GM12865 (cell line): ENCODE measurements around the gene INSRR.

Experiments
- DNase-seq: peaks from one replicate; pipeline ENCODE4 v3.0.0; 2010; ENCODE audit warnings: low read depth
- H3K4me3 ChIP-seq: 2 replicates; pipeline ENCODE4 v1.5.1; 2011; ENCODE audit warnings: mild to moderate bottlenecking, low read depth, low read length, control low read depth
- TF ChIP-seq, protein P1 (sequence below): IDR thresholded peaks from 2 replicates; pipeline ENCODE4 v1.5.1; 2011; ENCODE audit warnings: low read length, control low read depth, low read depth, inconsistent platforms; ENCODE audit not compliant: insufficient read depth; ENCODE audit errors: missing control alignments

INSRR gene

GRCh38 chr1:156886583-156887281 lies 27.8 kb upstream of the INSRR start:
- DNase-seq, result no peak
- no peak overlapping the region for H3K4me3 ChIP-seq
- TF ChIP-seq, protein P1, sequence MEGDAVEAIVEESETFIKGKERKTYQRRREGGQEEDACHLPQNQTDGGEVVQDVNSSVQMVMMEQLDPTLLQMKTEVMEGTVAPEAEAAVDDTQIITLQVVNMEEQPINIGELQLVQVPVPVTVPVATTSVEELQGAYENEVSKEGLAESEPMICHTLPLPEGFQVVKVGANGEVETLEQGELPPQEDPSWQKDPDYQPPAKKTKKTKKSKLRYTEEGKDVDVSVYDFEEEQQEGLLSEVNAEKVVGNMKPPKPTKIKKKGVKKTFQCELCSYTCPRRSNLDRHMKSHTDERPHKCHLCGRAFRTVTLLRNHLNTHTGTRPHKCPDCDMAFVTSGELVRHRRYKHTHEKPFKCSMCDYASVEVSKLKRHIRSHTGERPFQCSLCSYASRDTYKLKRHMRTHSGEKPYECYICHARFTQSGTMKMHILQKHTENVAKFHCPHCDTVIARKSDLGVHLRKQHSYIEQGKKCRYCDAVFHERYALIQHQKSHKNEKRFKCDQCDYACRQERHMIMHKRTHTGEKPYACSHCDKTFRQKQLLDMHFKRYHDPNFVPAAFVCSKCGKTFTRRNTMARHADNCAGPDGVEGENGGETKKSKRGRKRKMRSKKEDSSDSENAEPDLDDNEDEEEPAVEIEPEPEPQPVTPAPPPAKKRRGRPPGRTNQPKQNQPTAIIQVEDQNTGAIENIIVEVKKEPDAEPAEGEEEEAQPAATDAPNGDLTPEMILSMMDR, result no peak

GRCh38 chr1:156885880-156886355 lies 27.0 kb upstream of the INSRR start:
- no peak for DNase-seq
- no peak overlapping the region for H3K4me3 ChIP-seq
- TF ChIP-seq, protein P1, result no peak

DNA sequence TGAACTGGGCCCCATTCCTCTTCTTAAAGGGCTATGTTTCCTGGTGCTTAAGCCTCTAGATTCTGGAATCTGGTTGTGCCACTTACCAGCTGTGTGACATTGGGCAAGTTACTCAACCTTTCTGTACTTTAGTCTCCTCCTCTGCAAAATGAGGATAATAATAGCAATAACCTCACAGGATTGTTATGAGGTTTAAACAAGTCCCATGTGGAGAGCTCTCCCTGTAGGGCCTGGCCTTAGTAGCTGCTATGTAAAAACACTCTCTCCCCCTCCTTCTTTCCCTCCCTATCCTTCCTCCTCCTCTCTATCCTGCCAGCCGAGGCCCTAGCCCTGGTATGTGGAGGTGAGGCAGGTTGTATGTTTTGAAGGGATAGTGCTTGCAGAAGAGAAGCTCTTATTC lies 26.4 kb upstream of the INSRR start:
- TF ChIP-seq, protein P1, result no peak
- no peak overlapping the region for H3K4me3 ChIP-seq
- no peak for DNase-seq

DNA sequence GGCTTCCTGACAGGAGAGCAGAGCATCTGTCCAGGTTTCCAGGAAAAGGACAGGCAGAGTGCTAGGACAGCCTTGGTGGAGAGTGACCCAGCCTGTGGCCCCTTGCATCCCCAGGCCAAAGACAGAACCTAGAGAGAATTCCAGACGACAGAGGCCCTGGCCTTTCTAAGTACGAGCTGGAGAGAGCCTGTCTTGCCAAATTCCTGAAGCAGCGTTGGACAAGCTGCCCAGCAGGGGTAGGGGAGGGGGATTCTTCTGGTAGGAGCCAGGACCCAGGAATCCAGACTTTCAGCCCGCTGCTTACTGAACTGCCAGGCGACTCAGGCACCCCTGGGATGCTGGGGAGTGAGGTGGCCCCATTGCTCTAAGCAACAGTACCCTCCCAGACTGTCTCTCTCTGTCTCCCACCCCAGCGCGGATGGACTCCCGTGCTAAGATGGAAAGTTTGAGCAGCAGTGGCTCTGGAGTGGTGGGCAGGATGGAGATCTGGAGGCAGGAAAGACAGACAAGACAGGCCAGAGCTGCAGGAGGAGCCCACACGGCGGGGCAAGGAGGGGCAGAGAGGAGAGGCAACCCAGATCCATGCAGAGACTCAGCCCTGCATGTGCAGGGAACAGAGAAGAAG lies 25.8 kb upstream of the INSRR start:
- no peak for DNase-seq
- no peak overlapping the region for H3K4me3 ChIP-seq
- TF ChIP-seq, protein P1, result no peak

- TF ChIP-seq, protein P1, result no peak
- no peak overlapping the region for H3K4me3 ChIP-seq
- DNase-seq, result no peak
Observed at GRCh38 chr1:156883919-156884318, 25.0 kb upstream of the INSRR start.

DNA sequence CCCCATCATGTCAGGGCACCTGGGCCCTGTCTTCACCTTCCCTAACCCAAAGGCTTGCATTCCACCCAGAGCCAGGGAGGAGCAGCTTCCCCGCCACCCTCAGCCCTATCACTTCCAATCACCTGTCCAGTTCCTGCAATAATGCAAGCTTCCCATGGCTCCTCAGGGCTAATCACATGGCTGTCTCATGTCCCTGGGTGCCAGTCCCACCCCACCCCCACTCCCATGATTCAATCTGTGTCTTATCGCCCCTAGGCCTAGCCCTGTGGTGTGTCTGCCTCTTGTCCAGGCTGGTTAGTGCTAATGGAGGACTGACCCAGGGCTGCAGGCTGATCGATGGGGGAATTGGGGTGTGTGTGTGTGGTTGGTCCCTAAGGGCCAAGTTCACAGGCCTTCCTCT lies 23.6 kb upstream of the INSRR start:
- TF ChIP-seq, protein P1, result no peak

GRCh38 chr1:156881663-156882062 lies 22.7 kb upstream of the INSRR start:
- DNase-seq, result no peak
- TF ChIP-seq, protein P1, result no peak
- H3K4me3 ChIP-seq, result no peak overlapping the region

More for the DNA sequence above, 23.6 kb upstream of the INSRR start:
- no peak overlapping the region for H3K4me3 ChIP-seq
- no peak for DNase-seq
